Prostate gland (tissue), 2 donors: ENCODE measurements around the gene GINS2. TPM values are rescaled to one million over a fixed set of nuclear protein-coding genes. Genes with fewer than 3 reads are reported as not detected.

Source experiments
- DNase-seq: peaks from one replicate; pipeline ENCODE4 v3.0.0-alpha.2; 2019; ENCODE audit warnings: low spot score
- H3K27ac ChIP-seq, 2 donors: fragments of 200-600 bp; sonication (generic); 2 replicates each; pipeline ENCODE4 v1.5.1; 2017 to 2019
- H3K27me3 ChIP-seq: fragments of 200-600 bp; sonication (generic); replicated peaks from 2 replicates; pipeline ENCODE4 v1.5.1; 2019; ENCODE audit not compliant: insufficient read depth
- H3K36me3 ChIP-seq, 2 donors: fragments of 200-600 bp; sonication (generic); 1 replicate in 1 of 2; 2 replicates in 1 of 2; pipeline versions ENCODE4 v1.5.1 to v1.8.1; 2017 to 2019
- H3K4me1 ChIP-seq: fragments of 200-600 bp; sonication (generic); replicated peaks from 2 replicates; pipeline ENCODE4 v1.5.1; 2019
- H3K4me3 ChIP-seq, 2 donors: fragments of 200-600 bp; sonication (generic); 2 replicates each; pipeline ENCODE4 v1.5.1; 2017 to 2019
- H3K9me3 ChIP-seq: fragments of 200-600 bp; sonication (generic); 2 replicates; pipeline ENCODE4 v1.5.1; 2017
- POLR2A ChIP-seq: fragments of 450-650 bp; IDR thresholded peaks from one replicate; pipeline ENCODE4 v1.6.1; 2016; ENCODE audit warnings: antibody characterized with exemption, mild to moderate bottlenecking
- POLR2AphosphoS5 ChIP-seq: sonication (generic); formaldehyde crosslinking; IDR thresholded peaks from one replicate; pipeline ENCODE4 v1.6.1; 2017; ENCODE audit warnings: antibody characterized with exemption
- WGBS: methylation state at CpG from one replicate; pipeline ENCODE4 v1.1.5; 2018; 5-methylcytosine and 5-hydroxymethylcytosine counted together
- intact Hi-C: fragments of 100-400 bp; cut with DNase I; formaldehyde crosslinking; loops from one replicate; pipeline ENCODE4 v1.14.2; 2022
- total RNA-seq, 2 donors: library from RNA; depleted of rRNA; stranded (reverse); fragments of >200 nt; gene quantifications; one replicate each; pipeline ENCODE4 v1.1.0, GENCODE V29; 2016
- TF ChIP-seq, protein P1 (sequence below), 4 experiments: fragments of 200-600 bp in 2 of 4; fragments of 450-650 bp in 2 of 4; sonication (generic) in 2 of 4; IDR thresholded peaks; 1 replicate in 3 of 4; 2 replicates in 1 of 4; pipeline ENCODE4 v1.5.1; 2016 to 2019; ENCODE audit warnings: antibody characterized with exemption in 4 of 4, mild to moderate bottlenecking in 2 of 4, moderate library complexity in 2 of 4

Gene GINS2
- total RNA-seq, 2 donors from 2014 or later, result 4.5 to 6.2 TPM

DNA sequence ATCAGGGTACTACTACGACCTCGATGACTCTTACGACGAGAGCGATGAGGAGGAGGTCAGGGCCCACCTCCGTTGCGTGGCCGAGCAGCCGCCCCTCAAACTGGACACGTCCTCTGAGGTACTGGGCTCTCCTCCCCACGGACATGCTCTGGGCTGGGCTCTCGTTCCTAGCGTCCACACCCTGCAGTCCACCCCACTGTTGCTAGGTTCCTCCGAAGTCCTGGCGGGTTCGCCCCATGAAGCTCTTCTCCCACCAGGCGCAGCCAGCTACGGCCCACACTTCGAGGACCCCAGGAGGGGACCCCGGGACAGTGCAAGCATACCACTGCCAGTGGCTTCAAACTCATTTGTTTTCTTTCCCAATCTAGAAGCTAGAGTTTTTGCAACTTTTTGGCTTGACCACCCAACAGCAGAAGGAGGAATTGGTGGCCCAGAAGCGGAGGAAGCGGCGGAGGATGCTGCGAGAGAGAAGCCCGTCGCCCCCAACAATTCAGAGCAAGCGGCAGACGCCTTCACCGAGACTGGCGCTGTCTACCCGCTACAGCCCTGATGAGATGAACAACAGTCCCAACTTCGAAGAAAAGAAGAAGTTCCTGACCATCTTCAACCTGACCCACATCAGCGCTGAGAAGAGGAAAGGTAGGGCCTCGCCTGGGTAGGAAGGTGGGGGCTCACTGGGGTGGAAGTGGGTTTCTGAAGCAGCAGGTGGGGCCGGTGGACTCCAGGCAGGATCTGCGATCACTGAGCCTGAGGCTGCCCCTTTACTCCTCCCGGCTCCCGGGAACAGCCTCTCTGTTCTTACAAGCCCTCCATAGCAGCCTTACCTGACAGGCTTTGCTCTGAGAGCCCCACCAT is 25.6 kb downstream of the GINS2 start:
- Histone ChIP-seq H3K4me1 (peaks cover 11% of the 10 kb centered on the region), H3K27me3 (no peaks in the 10 kb centered on the region), H3K27ac (no peak overlapping the region), H3K36me3 (peaks cover 3 to 32% of the 10 kb centered on the region in 2 donors), H3K4me3 (no peak overlapping the region), H3K9me3 (no peaks in the 10 kb centered on the region)
- 96% methylated on average over 38 of the region's 38 CpGs for WGBS
- intact Hi-C loops, result no loop called here
- TF ChIP-seq POLR2AphosphoS5, result no peak
- no peak for TF ChIP-seq POLR2A
- DNase-seq, result no peak

DNA sequence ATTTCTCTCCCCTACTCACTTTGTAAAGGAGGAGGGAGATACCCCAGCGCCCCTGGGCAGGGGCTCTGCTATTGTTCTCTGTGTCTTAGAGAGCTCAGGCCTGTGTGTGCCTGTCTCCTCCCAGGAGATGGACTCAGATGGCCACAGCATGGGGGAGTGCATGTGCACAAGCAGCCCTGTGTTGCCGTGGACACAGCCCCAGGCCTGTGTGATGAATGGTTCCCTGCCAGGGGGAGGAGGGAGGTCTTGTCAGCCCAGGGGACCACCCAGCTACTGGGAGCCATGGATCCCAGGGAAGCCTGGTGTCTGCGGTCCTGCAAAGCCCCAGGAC is 26.3 kb downstream of the GINS2 start:
- Histone ChIP-seq H3K27ac (no peak overlapping the region), H3K9me3 (no peaks in the 10 kb centered on the region), H3K36me3 (peaks cover 3 to 32% of the 10 kb centered on the region in 2 donors), H3K4me3 (no peak overlapping the region), H3K27me3 (no peaks in the 10 kb centered on the region), H3K4me1 (peaks cover 11% of the 10 kb centered on the region)
- DNase-seq, result no peak
- intact Hi-C loops, result no loop called here
- no peak for TF ChIP-seq POLR2A
- TF ChIP-seq POLR2AphosphoS5, result no peak
- TF ChIP-seq, protein P1, sequence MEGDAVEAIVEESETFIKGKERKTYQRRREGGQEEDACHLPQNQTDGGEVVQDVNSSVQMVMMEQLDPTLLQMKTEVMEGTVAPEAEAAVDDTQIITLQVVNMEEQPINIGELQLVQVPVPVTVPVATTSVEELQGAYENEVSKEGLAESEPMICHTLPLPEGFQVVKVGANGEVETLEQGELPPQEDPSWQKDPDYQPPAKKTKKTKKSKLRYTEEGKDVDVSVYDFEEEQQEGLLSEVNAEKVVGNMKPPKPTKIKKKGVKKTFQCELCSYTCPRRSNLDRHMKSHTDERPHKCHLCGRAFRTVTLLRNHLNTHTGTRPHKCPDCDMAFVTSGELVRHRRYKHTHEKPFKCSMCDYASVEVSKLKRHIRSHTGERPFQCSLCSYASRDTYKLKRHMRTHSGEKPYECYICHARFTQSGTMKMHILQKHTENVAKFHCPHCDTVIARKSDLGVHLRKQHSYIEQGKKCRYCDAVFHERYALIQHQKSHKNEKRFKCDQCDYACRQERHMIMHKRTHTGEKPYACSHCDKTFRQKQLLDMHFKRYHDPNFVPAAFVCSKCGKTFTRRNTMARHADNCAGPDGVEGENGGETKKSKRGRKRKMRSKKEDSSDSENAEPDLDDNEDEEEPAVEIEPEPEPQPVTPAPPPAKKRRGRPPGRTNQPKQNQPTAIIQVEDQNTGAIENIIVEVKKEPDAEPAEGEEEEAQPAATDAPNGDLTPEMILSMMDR (IDR thresholded peaks at IDR 0.05), result no peak
- WGBS, result 68% methylated on average over 3 of the region's 3 CpGs

GRCh38 chr16:85661740-85662481 is 26.8 kb downstream of the GINS2 start:
- no peak for TF ChIP-seq POLR2A
- no peak for TF ChIP-seq POLR2AphosphoS5
- TF ChIP-seq, protein P1 (IDR thresholded peaks at IDR 0.05), result no peak
- peaks cover 11% of the 10 kb centered on the region for H3K4me1 ChIP-seq
- 93% methylated on average over 24 of the region's 26 CpGs for WGBS
- no peaks in the 10 kb centered on the region for H3K27me3 ChIP-seq
- peaks cover 3 to 37% of the 10 kb centered on the region in 2 donors for H3K36me3 ChIP-seq
- no peak overlapping the region for H3K4me3 ChIP-seq
- H3K9me3 ChIP-seq, result no peaks in the 10 kb centered on the region
- H3K27ac ChIP-seq, result no peak overlapping the region
- DNase-seq, result no peak
- intact Hi-C loops, result no loop called here

DNA sequence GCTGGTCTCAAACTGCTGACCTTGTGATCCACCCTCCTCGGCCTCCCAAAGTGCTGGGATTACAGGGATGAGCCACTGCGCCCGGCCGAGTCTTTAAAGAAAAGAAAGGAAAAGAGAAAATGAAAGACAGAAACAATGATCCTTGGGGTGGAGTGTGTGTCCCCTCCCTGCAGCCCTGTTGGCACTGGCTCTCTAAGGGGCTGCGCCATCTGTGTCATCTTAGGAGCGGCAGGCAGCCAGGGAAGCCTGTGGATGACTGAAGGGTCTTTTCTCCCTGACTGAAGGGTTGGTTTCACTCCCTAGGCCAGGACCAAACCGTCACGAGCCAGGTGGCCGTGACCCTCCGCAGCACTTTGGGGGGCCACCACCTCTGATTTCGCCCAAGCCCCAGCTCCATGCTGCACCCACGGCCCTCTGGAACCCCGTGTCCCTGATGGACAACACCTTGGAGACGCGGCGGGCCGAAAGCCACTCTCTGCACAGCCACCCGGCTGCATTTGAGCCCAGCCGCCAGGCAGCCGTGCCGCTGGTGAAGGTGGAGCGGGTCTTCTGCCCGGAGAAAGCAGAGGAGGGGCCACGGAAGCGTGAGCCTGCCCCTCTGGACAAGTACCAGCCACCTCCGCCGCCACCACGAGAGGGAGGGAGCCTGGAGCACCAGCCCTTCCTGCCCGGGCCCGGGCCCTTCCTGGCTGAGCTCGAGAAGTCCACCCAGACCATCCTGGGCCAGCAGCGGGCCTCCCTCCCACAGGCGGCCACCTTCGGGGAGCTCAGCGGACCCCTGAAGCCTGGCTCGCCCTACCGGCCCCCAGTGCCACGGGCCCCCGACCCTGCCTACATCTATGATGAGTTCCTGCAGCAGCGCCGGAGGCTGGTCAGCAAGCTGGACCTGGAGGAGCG is 27.7 kb downstream of the GINS2 start:
- H3K27ac ChIP-seq, result no peak overlapping the region
- no peak overlapping the region for H3K4me3 ChIP-seq
- no peaks in the 10 kb centered on the region for H3K9me3 ChIP-seq
- H3K36me3 ChIP-seq, result peaks cover 3 to 45% of the 10 kb centered on the region in 2 donors
- no peaks in the 10 kb centered on the region for H3K27me3 ChIP-seq
- peaks cover 11% of the 10 kb centered on the region for H3K4me1 ChIP-seq
- no peak for DNase-seq
- TF ChIP-seq, protein P1 (IDR thresholded peaks at IDR 0.05), result no peak
- TF ChIP-seq POLR2AphosphoS5 (no peak), POLR2A (no peak)
- WGBS, result 96% methylated on average over 31 of the region's 42 CpGs
- intact Hi-C loops, result no loop called here
